GOT3 (cell line): Measurements from ENCODE around the gene AKT1S1.
"Not testable (repeated sequence)": the region's sequence is repeated elsewhere in the genome, so short reads cannot be mapped to it uniquely, and the experiment has no call there.

ENCODE experiments used
- DNase-seq: peaks from one replicate; lab custom pipeline; 2025; ENCODE audit warnings: mixed read lengths; lab: John Stamatoyannopoulos, UW

Gene AKT1S1

DNA sequence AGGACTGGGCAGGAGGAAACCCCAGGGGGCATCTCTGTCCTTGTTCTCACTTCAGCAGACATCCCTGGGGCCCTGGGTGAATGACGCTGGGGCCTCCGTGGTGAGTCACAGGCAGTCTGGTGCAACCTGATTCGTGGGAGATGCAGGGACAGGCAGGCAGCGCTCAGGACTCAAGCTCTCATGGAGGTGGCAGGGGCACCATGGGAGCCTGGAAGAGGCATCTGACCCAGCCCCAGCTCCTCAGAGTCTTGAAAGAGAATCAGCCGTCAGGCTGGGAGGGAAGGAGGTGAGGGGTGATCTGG, 40.2 kb downstream of the AKT1S1 start:
- no peak for DNase-seq

DNA sequence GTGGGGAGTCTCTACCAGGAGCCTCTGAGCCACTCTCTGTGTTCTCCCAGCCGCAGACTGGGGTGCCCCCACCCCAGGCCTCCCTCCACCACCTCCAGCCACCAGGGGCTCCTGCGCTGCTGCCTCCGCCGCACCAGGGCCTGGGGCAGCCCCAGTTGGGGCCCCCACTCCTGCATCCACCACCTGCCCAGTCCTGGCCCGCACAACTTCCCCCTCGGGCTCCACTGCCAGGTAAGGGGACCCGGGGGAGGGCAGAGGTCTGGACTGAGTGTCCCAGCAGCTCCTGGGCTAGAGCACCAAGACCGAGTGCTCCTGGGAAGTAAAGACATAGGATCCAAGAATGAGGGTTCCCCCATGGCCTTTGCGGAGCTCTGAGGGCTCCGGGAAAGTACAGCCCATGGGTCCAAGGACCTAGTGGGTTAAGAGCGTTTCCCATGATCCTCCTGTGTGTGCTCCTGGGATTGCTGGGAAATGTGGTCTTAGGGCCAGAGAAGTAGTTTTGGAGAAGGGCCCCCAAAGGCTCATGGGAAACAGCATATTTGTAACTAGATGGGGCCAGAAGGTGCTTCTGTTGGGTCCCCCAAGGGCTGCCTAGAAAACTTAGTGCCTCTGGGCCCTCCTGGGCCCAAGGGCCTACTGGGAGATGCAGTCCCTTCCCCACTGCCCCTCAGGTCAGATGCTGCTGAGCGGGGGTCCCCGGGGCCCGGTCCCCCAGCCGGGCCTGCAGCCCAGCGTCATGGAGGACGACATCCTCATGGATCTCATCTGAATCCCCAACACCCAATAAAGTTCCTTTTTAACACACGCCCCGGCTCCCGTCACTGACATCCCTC, 40.8 kb downstream of the AKT1S1 start:
- DNase-seq, result no peak

DNA sequence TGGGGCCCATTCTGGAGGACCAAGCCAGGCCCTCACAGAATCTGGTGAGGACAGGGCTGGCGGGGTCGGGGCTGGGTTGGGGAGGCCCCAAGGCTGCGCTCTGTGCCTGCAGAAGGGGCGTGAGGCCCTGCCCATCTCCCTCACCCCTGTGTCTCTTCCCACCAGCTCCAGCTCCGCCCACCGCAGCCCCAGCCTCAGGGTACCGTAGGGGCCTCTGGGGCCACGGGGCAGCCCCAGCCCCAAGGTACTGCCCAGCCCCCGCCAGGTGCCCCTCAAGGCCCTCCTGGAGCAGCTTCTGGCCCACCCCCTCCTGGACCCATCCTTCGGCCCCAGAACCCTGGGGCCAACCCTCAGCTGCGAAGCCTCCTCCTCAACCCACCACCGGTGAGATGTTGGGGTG, 41.6 kb downstream of the AKT1S1 start:
- DNase-seq, result no peak

DNA sequence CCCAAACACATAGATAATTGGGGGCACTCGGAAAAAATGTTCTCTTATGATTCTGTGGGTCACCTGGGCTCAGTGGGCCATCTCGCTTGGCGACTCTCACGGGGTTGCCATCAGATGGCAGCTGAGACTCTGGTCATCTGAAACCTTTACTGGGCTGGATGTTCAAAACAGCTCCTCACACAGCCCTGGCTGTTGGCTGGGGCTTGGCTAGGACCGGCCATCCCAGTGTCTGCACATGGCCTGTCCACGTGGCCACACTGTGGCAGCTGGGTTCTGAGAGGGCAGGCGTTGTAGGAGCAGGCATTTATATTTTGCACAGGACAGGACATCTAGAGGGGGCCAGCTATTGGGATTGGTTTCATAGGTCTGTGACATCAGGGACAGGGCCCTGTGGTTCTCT, 43.6 kb downstream of the AKT1S1 start:
- no peak for DNase-seq

DNA sequence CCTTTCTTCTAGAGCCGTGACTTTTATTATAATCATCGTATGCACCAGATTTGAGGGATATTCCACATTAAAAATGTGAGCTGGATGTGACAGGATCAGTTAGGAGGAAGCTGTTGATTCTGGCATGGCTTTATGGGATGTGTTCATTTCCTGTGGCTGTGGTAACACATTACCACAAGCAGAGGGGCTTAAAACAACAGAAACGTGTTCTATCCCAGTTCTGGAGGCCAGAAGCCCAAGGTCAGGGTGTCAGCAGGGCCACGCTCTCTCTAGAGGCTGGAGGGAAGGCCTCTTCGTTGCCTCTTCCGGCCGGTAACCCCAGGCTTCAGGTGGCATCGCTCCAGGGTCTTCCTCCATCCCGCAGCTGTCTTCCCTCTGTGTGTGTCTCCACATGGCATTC, 44.6 kb downstream of the AKT1S1 start:
- DNase-seq, result no peak

DNA sequence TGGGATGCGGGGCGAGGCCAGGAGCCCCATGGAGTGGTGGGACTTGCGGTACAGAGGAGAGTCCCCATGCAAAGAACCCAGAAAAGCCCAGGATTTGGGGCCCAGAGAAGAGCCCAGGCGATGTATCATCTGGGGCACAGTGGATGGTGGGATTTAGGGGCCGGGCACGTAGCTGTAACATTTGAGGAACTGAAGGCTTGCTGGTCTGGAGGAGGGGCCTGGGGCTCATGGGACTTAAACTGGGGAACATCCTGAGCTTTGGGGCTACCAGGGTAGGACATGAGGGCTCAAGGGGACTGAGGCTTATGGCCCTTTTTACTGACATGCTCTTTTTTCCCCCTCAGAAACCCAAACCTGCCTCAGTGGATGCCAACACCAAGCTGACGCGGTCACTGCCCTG, 45.6 kb downstream of the AKT1S1 start:
- no peak for DNase-seq

DNA sequence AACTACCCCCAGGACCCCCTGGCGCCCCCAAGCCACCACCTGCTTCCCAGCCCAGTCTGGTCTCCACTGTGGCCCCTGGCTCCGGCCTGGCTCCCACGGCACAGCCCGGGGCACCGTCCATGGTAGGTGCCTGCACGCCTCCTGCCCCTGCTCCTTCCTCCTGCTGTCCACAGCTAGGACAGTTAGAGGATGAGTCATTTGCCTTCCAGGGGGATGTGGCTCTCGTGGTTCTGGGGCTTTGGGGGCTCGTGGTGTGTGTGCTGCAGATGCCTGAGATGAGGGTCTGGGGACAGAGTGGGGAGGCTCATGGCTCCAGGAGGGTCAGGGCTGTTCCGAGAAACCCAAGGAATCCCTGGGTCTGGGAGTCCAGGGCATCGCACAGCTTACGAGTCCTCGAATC, 46.4 kb downstream of the AKT1S1 start:
- DNase-seq, result no peak

DNA sequence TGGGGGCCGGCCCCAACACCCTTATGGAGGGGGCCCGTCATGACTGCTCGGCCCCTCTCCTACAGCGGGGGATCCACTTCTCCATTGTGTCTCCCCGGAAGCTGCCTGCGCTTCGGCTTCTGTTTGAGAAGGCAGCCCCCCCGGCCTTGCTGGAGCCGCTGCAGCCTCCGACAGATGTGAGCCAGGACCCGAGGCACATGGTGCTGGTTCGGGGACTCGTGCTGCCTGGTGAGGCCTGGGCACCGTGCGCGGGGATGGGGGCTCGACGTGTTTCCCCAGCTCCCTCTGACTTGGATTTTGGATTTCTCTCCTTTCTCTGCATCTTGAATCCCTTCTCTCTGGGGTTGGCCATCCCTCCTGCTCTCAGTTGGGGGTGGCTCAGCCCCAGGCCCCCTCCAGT, 47.4 kb downstream of the AKT1S1 start:
- no peak for DNase-seq

DNA sequence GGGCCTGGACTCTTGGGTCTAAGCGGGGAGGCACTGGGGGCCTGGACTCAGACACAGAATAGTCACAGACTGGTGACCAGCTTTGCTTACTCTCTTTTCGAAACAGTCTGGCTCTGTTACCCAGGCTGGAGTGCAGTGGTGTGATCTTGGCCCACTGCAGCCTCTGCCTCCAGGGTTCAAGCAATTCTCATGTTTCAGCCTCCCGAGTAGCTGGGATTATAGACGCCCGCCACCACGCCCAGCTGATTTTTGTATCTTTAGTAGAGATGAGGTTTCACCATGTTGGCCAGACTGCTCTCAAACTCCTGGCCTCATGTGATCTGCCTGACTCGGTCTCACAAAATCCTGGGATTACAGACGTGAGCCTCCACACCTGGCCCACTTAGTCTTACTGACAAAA, 48.0 kb downstream of the AKT1S1 start:
- no peak for DNase-seq

DNA sequence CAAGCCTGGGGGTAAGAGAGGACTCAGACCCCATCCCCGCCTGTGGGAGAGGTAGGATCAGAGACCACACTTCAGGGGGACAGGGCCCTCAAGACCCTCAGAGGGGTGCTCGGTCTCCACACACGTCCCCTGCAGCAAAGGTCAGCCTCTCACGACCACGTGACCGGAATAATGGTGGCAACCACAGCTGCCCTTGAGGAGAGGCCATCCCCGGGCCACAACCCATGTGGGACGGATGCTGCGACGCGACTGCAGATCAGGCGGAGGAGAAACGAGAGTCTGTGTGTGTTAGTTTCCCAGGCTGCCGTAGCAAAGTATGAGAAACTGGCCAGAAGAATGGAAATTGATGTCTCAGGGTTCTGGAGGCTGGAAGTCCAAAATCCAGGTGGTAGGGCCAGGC, 50.1 kb downstream of the AKT1S1 start:
- DNase-seq, result no peak

DNA sequence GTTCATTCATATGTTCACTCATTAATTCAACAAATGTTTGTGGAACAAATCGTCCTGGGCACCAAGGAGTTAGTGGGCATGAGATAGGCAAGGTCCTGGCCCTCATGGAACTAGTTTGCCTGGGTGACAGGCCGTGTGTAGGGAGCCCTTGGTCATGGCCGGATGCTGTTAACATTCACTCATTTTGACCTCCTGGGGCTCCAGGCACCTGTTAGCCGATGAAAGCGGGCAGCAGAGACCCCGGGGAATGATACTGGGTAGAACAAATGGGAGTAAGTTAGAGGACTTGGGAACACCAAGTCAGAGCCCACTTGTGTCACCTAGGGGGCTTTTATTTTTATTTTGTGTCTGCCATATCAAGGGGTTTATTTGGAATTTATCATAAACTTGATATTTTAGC, 52.5 kb downstream of the AKT1S1 start:
- no peak for DNase-seq

DNA sequence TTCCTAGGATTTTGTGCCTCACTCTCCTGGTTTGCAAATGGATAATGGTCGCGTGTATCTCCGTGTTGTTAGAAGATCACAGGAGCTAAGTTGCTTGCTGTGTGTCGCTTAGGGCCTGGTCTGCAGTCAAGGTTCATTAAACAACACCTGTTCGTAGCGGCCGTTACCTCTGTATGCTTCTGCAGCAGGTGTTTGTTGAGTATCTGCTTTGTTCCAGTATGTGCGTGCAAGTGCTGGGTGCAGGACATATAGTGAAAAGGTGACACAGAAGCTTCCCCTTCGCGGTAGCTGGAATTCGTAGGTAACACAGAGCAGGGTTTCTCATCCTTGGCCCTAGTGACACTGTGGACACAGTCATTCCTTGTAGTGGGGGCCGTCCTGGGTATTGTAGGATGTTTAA, 53.7 kb downstream of the AKT1S1 start:
- no peak for DNase-seq

DNA sequence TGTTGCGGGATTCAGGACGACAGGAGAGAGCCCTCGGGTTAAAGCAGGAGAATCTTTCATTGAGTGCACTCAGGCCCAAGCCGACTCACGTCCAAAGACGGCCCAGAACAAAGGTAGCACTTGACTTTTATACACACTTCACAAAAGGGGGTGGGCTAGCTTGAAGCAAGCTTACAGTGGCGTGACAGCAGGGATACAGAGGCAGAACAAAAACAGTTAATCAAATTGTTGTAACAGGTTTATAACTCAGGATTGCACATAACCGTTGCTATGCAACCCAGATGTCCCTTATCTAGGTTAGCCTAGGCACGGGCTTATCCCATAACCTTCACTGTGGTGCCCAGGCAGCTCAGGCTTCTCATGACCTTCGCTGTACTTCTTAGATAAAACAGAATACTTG, 57.0 kb downstream of the AKT1S1 start:
- no peak for DNase-seq

DNA sequence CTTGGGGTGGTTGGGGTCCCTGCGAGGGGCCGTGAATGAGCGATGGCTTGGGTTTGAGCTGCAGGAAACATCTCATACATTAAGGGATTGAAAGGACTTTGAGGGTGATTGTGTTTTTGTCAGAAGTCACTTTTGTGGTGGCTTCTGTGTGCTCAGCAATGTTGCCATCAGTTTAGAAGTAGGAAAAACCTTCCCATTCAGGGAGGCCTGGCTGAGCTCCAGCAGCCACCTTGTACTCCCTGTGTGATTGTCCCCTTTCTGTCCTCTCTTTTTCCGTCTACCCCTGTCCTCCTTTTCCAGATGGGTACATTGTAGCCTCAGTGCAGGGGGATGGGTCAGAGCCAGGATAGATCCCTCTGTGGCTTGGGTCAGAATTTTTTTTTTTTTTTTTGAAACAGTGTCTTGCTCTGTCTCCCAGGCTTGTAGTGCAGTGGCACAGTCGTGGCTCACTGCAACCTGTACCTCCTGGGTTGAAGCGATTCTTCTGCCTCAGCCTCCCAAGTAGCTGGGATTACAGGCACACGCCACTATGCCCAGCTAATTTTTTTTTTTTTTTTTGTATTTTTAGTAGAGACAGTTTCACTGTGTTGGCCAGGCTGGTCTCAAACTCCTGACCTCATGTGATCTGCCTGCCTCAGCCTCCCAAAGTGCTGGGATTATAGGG, 57.6 kb downstream of the AKT1S1 start:
- DNase-seq, result not testable (repeated sequence)
